ENCODE results near the gene GET4. TPM values are rescaled to one million over a fixed set of nuclear protein-coding genes. Genes with fewer than 3 reads are reported as not detected.

Gene GET4
- polyA plus RNA-seq, 1 donor (not counting 4 experiments of a cell fraction or from before 2014, with no cell fraction given) = 21.1 TPM

DNA sequence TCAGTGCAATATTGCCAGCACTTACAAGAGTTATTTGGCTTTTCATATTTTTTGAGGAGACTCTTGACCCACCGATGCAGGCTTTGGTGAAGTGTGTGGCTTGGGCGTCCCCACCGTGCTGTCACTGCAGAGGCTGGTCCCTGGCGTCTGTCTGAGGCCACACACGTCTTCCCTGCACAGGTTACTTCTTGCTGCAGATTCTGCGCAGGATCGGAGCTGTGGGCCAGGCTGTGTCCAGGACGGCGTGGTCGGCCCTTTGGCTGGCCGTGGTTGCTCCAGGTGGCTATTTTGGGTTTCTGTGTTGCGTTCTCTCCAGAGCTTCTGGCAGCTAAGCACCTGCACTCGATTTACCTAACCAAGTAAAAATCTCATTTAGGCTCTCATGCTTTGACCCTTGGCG, 25.1 kb upstream of the GET4 start:
- Histone ChIP-seq H3K27ac (ENCODE audit: control insufficient read depth, insufficient read depth, low read length) (no peak overlapping the region), H3K4me2 (ENCODE audit: control insufficient read depth, extremely low read depth, insufficient read depth, low read depth, low read length) (no peak overlapping the region), H4K20me1 (ENCODE audit: control insufficient read depth, extremely low read depth, insufficient read depth, low read length) (no peaks in the 10 kb centered on the region), H3K4me3 (ENCODE audit: control insufficient read depth in 2 of 3, extremely low read depth in 1 of 3, insufficient read depth in 2 of 3, low read depth in 1 of 3, low read length in 3 of 3) (no peak overlapping the region), H3K4me1 (ENCODE audit: control insufficient read depth, extremely low read depth, insufficient read depth, low read length) (no peaks in the 10 kb centered on the region), H3K9ac (ENCODE audit: control insufficient read depth, extremely low read depth, insufficient read depth, low read length) (no peak overlapping the region), H3K27me3 (ENCODE audit: control insufficient read depth, extremely low read depth, insufficient read depth, low read length) (no peaks in the 10 kb centered on the region), H3K9me3 (ENCODE audit: control insufficient read depth, low read depth, low read length) (no peaks in the 10 kb centered on the region), H3K79me2 (ENCODE audit: control insufficient read depth, insufficient read depth, low read length) (peaks cover 5% of the 10 kb centered on the region), H2AFZ (ENCODE audit: control insufficient read depth, low read length) (no peak overlapping the region), H3K9me1 (ENCODE audit: control insufficient read depth, extremely low read depth, insufficient read depth, low read length) (no peaks in the 10 kb centered on the region), H3K36me3 (ENCODE audit: control insufficient read depth in 2 of 2, extremely low read depth in 1 of 2, insufficient read depth in 2 of 2, low read length in 2 of 2) (peaks cover 24 to 43% of the 10 kb centered on the region in 2 experiments)
- DNase-seq (ENCODE audit: low read depth, low spot score) = no peak
- FAIRE-seq = no peak
- no peak for TF ChIP-seq EZH2 (IDR thresholded peaks at IDR 0.05; ENCODE audit: low read length)
- TF ChIP-seq, protein P1, sequence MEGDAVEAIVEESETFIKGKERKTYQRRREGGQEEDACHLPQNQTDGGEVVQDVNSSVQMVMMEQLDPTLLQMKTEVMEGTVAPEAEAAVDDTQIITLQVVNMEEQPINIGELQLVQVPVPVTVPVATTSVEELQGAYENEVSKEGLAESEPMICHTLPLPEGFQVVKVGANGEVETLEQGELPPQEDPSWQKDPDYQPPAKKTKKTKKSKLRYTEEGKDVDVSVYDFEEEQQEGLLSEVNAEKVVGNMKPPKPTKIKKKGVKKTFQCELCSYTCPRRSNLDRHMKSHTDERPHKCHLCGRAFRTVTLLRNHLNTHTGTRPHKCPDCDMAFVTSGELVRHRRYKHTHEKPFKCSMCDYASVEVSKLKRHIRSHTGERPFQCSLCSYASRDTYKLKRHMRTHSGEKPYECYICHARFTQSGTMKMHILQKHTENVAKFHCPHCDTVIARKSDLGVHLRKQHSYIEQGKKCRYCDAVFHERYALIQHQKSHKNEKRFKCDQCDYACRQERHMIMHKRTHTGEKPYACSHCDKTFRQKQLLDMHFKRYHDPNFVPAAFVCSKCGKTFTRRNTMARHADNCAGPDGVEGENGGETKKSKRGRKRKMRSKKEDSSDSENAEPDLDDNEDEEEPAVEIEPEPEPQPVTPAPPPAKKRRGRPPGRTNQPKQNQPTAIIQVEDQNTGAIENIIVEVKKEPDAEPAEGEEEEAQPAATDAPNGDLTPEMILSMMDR (optimal IDR thresholded peaks at IDR 0.05 in 1 of 3, IDR thresholded peaks at IDR 0.05 in 1 of 3, conservative IDR thresholded peaks at IDR 0.05 in 1 of 3; ENCODE audit: extremely low read depth in 1 of 3, insufficient read depth in 2 of 3, low read length in 3 of 3) = no peak
- dilution Hi-C loops (cut with MboI; ENCODE audit: extremely low pct_ligation_motif_present, low sequenced_read_pairs) = no loop called here

DNA sequence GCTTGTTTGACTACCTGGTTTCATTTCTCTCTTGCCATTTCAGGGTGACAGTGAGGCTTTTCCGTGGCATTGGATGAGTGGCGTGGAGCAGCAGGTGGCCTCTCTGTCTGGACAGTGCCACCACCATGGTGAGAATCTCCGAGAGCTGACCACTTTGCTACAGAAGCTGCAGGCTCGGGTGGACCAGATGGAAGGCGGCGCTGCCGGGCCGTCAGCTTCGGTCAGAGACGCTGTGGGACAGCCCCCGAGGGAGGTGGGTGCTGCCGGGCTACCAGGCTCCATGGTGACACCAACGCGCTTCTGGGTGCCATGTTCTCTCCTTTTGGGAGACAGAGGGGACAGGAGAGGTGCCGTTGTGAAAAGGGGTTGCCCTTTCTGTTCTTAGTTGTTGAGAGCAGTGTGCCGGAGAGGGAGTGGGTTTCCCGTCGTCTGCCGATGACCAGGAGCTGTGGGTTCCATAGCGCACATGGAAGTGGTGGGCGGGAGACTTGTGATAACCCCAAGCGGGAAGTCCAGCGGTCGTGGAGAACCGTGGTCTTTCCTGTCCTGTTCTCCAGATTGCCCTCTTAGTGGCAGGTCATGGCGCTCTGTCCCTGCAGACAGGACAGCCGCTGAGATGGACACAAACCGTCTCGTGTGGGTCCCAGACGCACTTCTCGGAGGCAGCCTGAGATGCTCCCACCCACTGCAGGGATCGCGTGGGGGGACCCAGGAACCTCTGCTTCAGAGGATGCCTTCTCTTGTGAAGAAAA, 22.8 kb upstream of the GET4 start:
- DNase-seq (ENCODE audit: low read depth, low spot score) = no peak
- no peaks in the 10 kb centered on the region for H3K79me2 ChIP-seq (ENCODE audit: control insufficient read depth, insufficient read depth, low read length)
- TF ChIP-seq, protein P1 (optimal IDR thresholded peaks at IDR 0.05 in 1 of 3, IDR thresholded peaks at IDR 0.05 in 1 of 3, conservative IDR thresholded peaks at IDR 0.05 in 1 of 3; ENCODE audit: extremely low read depth in 1 of 3, insufficient read depth in 2 of 3, low read length in 3 of 3) = no peak
- TF ChIP-seq EZH2 (IDR thresholded peaks at IDR 0.05; ENCODE audit: low read length) = no peak
- no peaks in the 10 kb centered on the region for H3K9me3 ChIP-seq (ENCODE audit: control insufficient read depth, low read depth, low read length)
- H3K9me1 ChIP-seq (ENCODE audit: control insufficient read depth, extremely low read depth, insufficient read depth, low read length) = no peaks in the 10 kb centered on the region
- no peak overlapping the region for H3K9ac ChIP-seq (ENCODE audit: control insufficient read depth, extremely low read depth, insufficient read depth, low read length)
- H3K27ac ChIP-seq (ENCODE audit: control insufficient read depth, insufficient read depth, low read length) = no peak overlapping the region
- no peak overlapping the region for H3K4me2 ChIP-seq (ENCODE audit: control insufficient read depth, extremely low read depth, insufficient read depth, low read depth, low read length)
- H4K20me1 ChIP-seq (ENCODE audit: control insufficient read depth, extremely low read depth, insufficient read depth, low read length) = no peaks in the 10 kb centered on the region
- no peaks in the 10 kb centered on the region for H3K27me3 ChIP-seq (ENCODE audit: control insufficient read depth, extremely low read depth, insufficient read depth, low read length)
- no peak overlapping the region for H3K4me3 ChIP-seq (ENCODE audit: control insufficient read depth in 2 of 3, extremely low read depth in 1 of 3, insufficient read depth in 2 of 3, low read depth in 1 of 3, low read length in 3 of 3)
- FAIRE-seq = no peak
- no peaks in the 10 kb centered on the region for H3K4me1 ChIP-seq (ENCODE audit: control insufficient read depth, extremely low read depth, insufficient read depth, low read length)
- no peak overlapping the region for H2AFZ ChIP-seq (ENCODE audit: control insufficient read depth, low read length)
- H3K36me3 ChIP-seq (ENCODE audit: control insufficient read depth in 2 of 2, extremely low read depth in 1 of 2, insufficient read depth in 2 of 2, low read length in 2 of 2) = peaks cover 39 to 55% of the 10 kb centered on the region in 2 experiments
- dilution Hi-C loops (cut with MboI; ENCODE audit: extremely low pct_ligation_motif_present, low sequenced_read_pairs) = no loop called here
